Stimulated activated CD4-positive, alpha-beta T cell treated with anti-CD3 and anti-CD28 coated beads, TNF-alpha, amount 100 ng/mL, for 1 hour (primary cell): ENCODE data around the gene TGFB1I1.
"Not testable (repeated sequence)": the region's sequence is repeated elsewhere in the genome, so short reads cannot be mapped to it uniquely, and the experiment has no call there.

Experiments
- DNase-seq, 3 donors: peaks; one replicate each; pipeline ENCODE4 v3.0.0-alpha.2; 2020; ENCODE audit warnings: low read depth in 3 of 3, low spot score in 1 of 3

TGFB1I1 gene

GRCh38 chr16:31513126-31513525 lies 41.2 kb downstream of the TGFB1I1 start:
- DNase-seq = no peak

- no peak for DNase-seq
Measured at GRCh38 chr16:31513884-31514283, 41.9 kb downstream of the TGFB1I1 start.

- DNase-seq = no peak
Measured at GRCh38 chr16:31517800-31518402, 45.9 kb downstream of the TGFB1I1 start.

GRCh38 chr16:31519759-31520431 lies 47.9 kb downstream of the TGFB1I1 start:
- no peak for DNase-seq

GRCh38 chr16:31521368-31521767 lies 49.4 kb downstream of the TGFB1I1 start:
- DNase-seq = no peak

GRCh38 chr16:31522071-31522470 lies 50.1 kb downstream of the TGFB1I1 start:
- DNase-seq = no peak

GRCh38 chr16:31523768-31524167 lies 51.8 kb downstream of the TGFB1I1 start:
- not testable (repeated sequence) for DNase-seq

- no peak for DNase-seq
Measured at GRCh38 chr16:31525113-31525512, 53.2 kb downstream of the TGFB1I1 start.
